ENCODE measurements around the gene NUP54.

DNA sequence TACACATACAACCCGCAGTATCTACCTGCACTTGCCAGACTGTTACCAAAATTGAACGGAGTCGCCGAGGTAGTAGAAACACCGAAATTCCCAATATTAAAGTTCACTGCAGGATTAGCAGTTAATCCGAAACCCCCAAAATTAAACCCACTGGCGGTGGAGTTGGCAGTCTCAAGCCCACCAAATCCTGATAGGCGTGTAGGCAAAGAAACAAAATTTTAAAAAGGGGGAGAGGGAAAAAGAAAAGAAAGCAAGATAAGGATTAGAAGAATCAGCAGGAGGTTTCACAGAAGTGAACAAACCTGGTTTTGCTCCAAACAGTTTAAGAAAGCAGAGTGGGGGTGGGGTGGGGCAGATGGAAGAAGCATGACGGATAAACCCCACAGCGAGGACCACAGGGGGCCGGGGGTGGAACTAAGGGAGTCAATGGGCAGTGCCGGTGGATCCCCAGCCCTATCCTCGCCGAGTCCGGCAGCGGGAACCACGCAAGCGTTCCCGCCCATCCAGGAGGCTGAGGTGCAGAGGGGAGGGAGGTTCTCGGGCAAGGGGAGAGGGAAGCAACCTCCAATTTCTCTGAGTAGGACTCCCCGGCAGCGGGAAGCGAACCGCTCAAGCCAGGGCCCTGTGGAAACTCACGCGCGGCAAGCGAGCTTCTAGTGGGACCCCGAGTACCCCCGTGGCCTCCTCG is 599 bp downstream of the NUP54 start:
- TF ChIP-seq, protein P1, sequence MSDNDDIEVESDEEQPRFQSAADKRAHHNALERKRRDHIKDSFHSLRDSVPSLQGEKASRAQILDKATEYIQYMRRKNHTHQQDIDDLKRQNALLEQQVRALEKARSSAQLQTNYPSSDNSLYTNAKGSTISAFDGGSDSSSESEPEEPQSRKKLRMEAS (CRISPR knock-in tag; IDR thresholded peaks at IDR 0.05) = no peak
- TF ChIP-seq NR2C2 (CRISPR knock-in tag; IDR thresholded peaks at IDR 0.05) (no peak), NR3C1 (CRISPR knock-in tag; conservative IDR thresholded peaks at IDR 0.05; ENCODE audit: low read depth) (0 out of 2 replicates have a peak, but pooled peaks have one; percentile 10), NFYB (CRISPR knock-in tag; conservative IDR thresholded peaks at IDR 0.05; ENCODE audit: low read depth) (0 out of 2 replicates have a peak, but pooled peaks have one; percentile 6), ZNF671 (CRISPR knock-in tag; IDR thresholded peaks at IDR 0.05) (no peak), CTCF (IDR thresholded peaks at IDR 0.05) (no peak), KAT7 (CRISPR knock-in tag; IDR thresholded peaks at IDR 0.05; ENCODE audit: borderline replicate concordance) (no peak), AFF4 (CRISPR knock-in tag; IDR thresholded peaks at IDR 0.05; ENCODE audit: borderline replicate concordance) (no peak), ZNF232 (CRISPR knock-in tag; IDR thresholded peaks at IDR 0.05) (no peak), MYBL2 (CRISPR knock-in tag; IDR thresholded peaks at IDR 0.05) (no peak), JAZF1 (CRISPR knock-in tag; IDR thresholded peaks at IDR 0.05) (no peak)

Data from WTC11 (cell line).